Spleen (tissue), 11 donors: ENCODE measurements around the gene KLF14. TPM values are rescaled to one million over a fixed set of nuclear protein-coding genes. Genes with fewer than 3 reads are reported as not detected.

Source experiments
- DNase-seq: peaks from one replicate; pipeline ENCODE4 v3.0.0-alpha.2; 2020
- H3K27ac ChIP-seq, 8 donors: fragments of 200-600 bp; sonication (generic) in 7 of 8; 1 replicate in 4 of 8; 2 replicates in 4 of 8; pipeline versions ENCODE4 v1.5.0 to v1.8.0; 2016 to 2021; ENCODE audit warnings: inconsistent platforms in 4 of 8, mild to moderate bottlenecking in 4 of 8, moderate library complexity in 1 of 8
- H3K27me3 ChIP-seq, 7 donors: fragments of 200-600 bp; sonication (generic) in 6 of 7; replicated peaks in 1 of 7; 1 replicate in 4 of 7; 2 replicates in 3 of 7; pipeline versions ENCODE4 v1.5.0 to v1.8.0; 2016 to 2021; ENCODE audit warnings: inconsistent platforms in 3 of 7, mild to moderate bottlenecking in 1 of 7
- H3K36me3 ChIP-seq, 6 donors: fragments of 200-600 bp; sonication (generic) in 5 of 6; 1 replicate in 4 of 6; 2 replicates in 2 of 6; pipeline versions ENCODE4 v1.5.0 to v1.8.0; 2016 to 2021; ENCODE audit warnings: inconsistent platforms in 2 of 6
- H3K4me1 ChIP-seq, 6 donors: fragments of 200-600 bp; sonication (generic) in 5 of 6; 1 replicate in 3 of 6; 2 replicates in 3 of 6; pipeline versions ENCODE4 v1.5.0 to v1.8.0; 2016 to 2021; ENCODE audit warnings: inconsistent platforms in 3 of 6
- H3K4me3 ChIP-seq, 8 donors: fragments of 200-600 bp; sonication (generic) in 7 of 8; 1 replicate in 4 of 8; 2 replicates in 4 of 8; pipeline versions ENCODE4 v1.5.0 to v1.8.0; 2016 to 2021; ENCODE audit warnings: inconsistent platforms in 4 of 8, mild to moderate bottlenecking in 4 of 8, moderate library complexity in 2 of 8
- H3K9me3 ChIP-seq, 8 donors: fragments of 200-600 bp; sonication (generic) in 7 of 8; 1 replicate in 4 of 8; 2 replicates in 4 of 8; pipeline versions ENCODE4 v1.5.0 to v1.8.0; 2016 to 2021; ENCODE audit warnings: inconsistent platforms in 4 of 8
- CTCF ChIP-seq, 11 experiments: fragments of 200-600 bp in 7 of 11; fragments of 450-650 bp in 4 of 11; sonication (generic) in 4 of 11; IDR thresholded peaks in 8 of 11; conservative IDR thresholded peaks in 3 of 11; 1 replicate in 7 of 11; 2 replicates in 4 of 11; pipeline versions ENCODE4 v1.4.0 to v1.8.0; 2016 to 2021; ENCODE audit warnings: antibody characterized with exemption in 11 of 11, inconsistent platforms in 4 of 11, mild to moderate bottlenecking in 1 of 11
- POLR2A ChIP-seq, 3 donors: fragments of 450-650 bp; IDR thresholded peaks; one replicate each; pipeline ENCODE4 v1.5.1; 2017; ENCODE audit warnings: antibody characterized with exemption in 3 of 3, mild to moderate bottlenecking in 1 of 3
- POLR2AphosphoS5 ChIP-seq, 3 donors: sonication (generic); formaldehyde crosslinking; IDR thresholded peaks; one replicate each; pipeline ENCODE4 v1.5.1; 2017; ENCODE audit warnings: antibody characterized with exemption in 3 of 3
- WGBS, 5 donors: extraction: QIAGEN DNeasy Blood & Tissue Kit in 3 of 5; methylation state at CpG; one replicate each; pipeline versions ENCODE4 v1.1.5 to v1.1.7; 2013 to 2018; 5-methylcytosine and 5-hydroxymethylcytosine counted together
- intact Hi-C: fragments of 100-400 bp; cut with DNase I; formaldehyde crosslinking; loops from one replicate; pipeline ENCODE4 v1.15.0; 2023; ENCODE audit warnings: low total_unique reads
- polyA plus RNA-seq, 3 donors: library from polyadenylated mRNA; stranded (reverse); fragments of 200-250 nt; gene quantifications; one replicate each; pipeline ENCODE4 v1.2.1, GENCODE V29; 2013
- total RNA-seq, 7 donors: library from RNA; depleted of rRNA in 3 of 7; stranded (reverse); fragments of >200 nt in 3 of 7; fragmentation: NEBNext Ultra II Directional in 4 of 7; extraction: Animal tissue kit (Norgen Biotek cat#: 25700) in 4 of 7; gene quantifications; one replicate each; pipeline versions ENCODE4 v1.1.0 to v1.2.1, GENCODE V29; 2016 to 2021
- donor health status: healthy with polysubstance abuse.
- donor health status: DM: no; HTN: no; CAD: no; lungs with moderate emphysema.
- donor health status: DM: no; HTN: no; CAD: no.
- donor health status: Bipolar disorder and iron deficiency.
- donor health status: healthy.
- donor health status: DM: no; HTN: no; CAD: no.
- donor health status: DM: yes; HTN: yes; CAD: no.

The KLF14 gene
- total and polyA plus RNA-seq, 10 donors, result 0.05 to 1.8 (median 0.90) TPM

GRCh38 chr7:130732980-130733930, 752 bp downstream of the KLF14 start:
- peak overlapping the region in 6 of 8 donors; percentile 41 to 86 (median 82) for H3K27ac ChIP-seq
- H3K36me3 ChIP-seq, result peaks cover 0 to 8% (median 0%) of the 10 kb centered on the region in 6 donors
- peak; percentile 90 for DNase-seq
- intact Hi-C loops, result no loop called here
- peak overlapping the region; percentile 24 to 85 (median 56) for H3K4me3 ChIP-seq
- TF ChIP-seq POLR2A (IDR thresholded peaks at IDR 0.05) (no peak), CTCF (IDR thresholded peaks at IDR 0.05 in 8 of 11, conservative IDR thresholded peaks at IDR 0.05 in 3 of 11) (peak in 5 of 11 experiments; percentile 20 to 45 (median 29))
- H3K4me1 ChIP-seq, result peaks cover 0 to 17% (median 11%) of the 10 kb centered on the region in 6 donors
- H3K27me3 ChIP-seq, result peaks cover 0 to 100% (median 63%) of the 10 kb centered on the region in 7 donors
- peaks cover 0 to 31% (median 25%) of the 10 kb centered on the region in 8 donors for H3K9me3 ChIP-seq
- 13 to 40% (median 15%) methylated on average over 20 to 100 of the region's 100 CpGs for WGBS, 5 donors

- H3K4me1 ChIP-seq, result peaks cover 0 to 3% (median 0%) of the 10 kb centered on the region in 6 donors
- intact Hi-C loops, result no loop called here
- TF ChIP-seq POLR2A (IDR thresholded peaks at IDR 0.05), result no peak
- TF ChIP-seq POLR2AphosphoS5 (IDR thresholded peaks at IDR 0.05), result no peak
- TF ChIP-seq CTCF (IDR thresholded peaks at IDR 0.05 in 8 of 11, conservative IDR thresholded peaks at IDR 0.05 in 3 of 11), result no peak
- H3K36me3 ChIP-seq, result no peaks in the 10 kb centered on the region
- H3K27ac ChIP-seq, result no peak overlapping the region
- peaks cover 0 to 65% (median 0%) of the 10 kb centered on the region in 7 donors for H3K27me3 ChIP-seq
- 69 to 85% (median 75%) methylated on average over 4 of the region's 4 CpGs for WGBS, 5 donors
- H3K4me3 ChIP-seq, result no peak overlapping the region
- no peak for DNase-seq
- H3K9me3 ChIP-seq, result no peaks in the 10 kb centered on the region
Measured at GRCh38 chr7:130723784-130724183, 10.2 kb downstream of the KLF14 start.

- 26 to 41% (median 37%) methylated on average over 5 of the region's 5 CpGs for WGBS, 5 donors
Measured at GRCh38 chr7:130721486-130722277, 12.3 kb downstream of the KLF14 start.

More at GRCh38 chr7:130721486-130722277, 12.3 kb downstream of the KLF14 start:
- Histone ChIP-seq H3K4me3 (no peak overlapping the region), H3K27ac (no peak overlapping the region), H3K9me3 (no peaks in the 10 kb centered on the region), H3K27me3 (peaks cover 0 to 44% (median 0%) of the 10 kb centered on the region in 7 donors), H3K4me1 (peaks cover 0 to 3% (median 0%) of the 10 kb centered on the region in 6 donors), H3K36me3 (no peaks in the 10 kb centered on the region)
- peak; percentile 76 for DNase-seq
- TF ChIP-seq CTCF (IDR thresholded peaks at IDR 0.05 in 8 of 11, conservative IDR thresholded peaks at IDR 0.05 in 3 of 11) (peak in 10 of 11 experiments; percentile 14 to 66 (median 46)), POLR2A (IDR thresholded peaks at IDR 0.05) (no peak), POLR2AphosphoS5 (IDR thresholded peaks at IDR 0.05) (peak in 1 of 3 donors; percentile 14)
- intact Hi-C loops, result no loop called here
